Heart right ventricle (tissue), 16 donors: ENCODE measurements around the gene IMPG2. TPM values are rescaled to one million over a fixed set of nuclear protein-coding genes. Genes with fewer than 3 reads are reported as not detected.

Experiments used
- ATAC-seq, 8 donors: fragments of 200-7000 bp; cut with Tn5 transposase; one replicate each; pipeline ENCODE4 v1.9.1; 2020; ENCODE audit warnings: mild to moderate bottlenecking in 8 of 8, moderate library complexity in 8 of 8, moderate number of reproducible peaks in 1 of 8
- DNase-seq, 2 donors: peaks; one replicate each; pipeline ENCODE4 v3.0.0-alpha.2; 2020
- H3K27ac ChIP-seq, 10 donors: fragments of 200-600 bp; sonication (generic) in 2 of 10; one replicate each; pipeline versions ENCODE4 v1.5.0 to v1.8.0; 2020 to 2022; ENCODE audit warnings: mild to moderate bottlenecking in 3 of 10
- H3K27me3 ChIP-seq, 7 donors: fragments of 200-600 bp; one replicate each; pipeline ENCODE4 v1.8.0; 2021 to 2022; ENCODE audit warnings: mild to moderate bottlenecking in 2 of 7
- H3K36me3 ChIP-seq, 9 donors: fragments of 200-600 bp; sonication (generic) in 1 of 9; one replicate each; pipeline versions ENCODE4 v1.5.0 to v1.8.0; 2020 to 2022; ENCODE audit warnings: mild to moderate bottlenecking in 2 of 9
- H3K4me1 ChIP-seq, 9 donors: fragments of 200-600 bp; sonication (generic) in 1 of 9; one replicate each; pipeline versions ENCODE4 v1.5.0 to v1.8.0; 2020 to 2022; ENCODE audit warnings: mild to moderate bottlenecking in 4 of 9
- H3K4me3 ChIP-seq, 10 donors: fragments of 200-600 bp; sonication (generic) in 2 of 10; one replicate each; pipeline versions ENCODE4 v1.5.0 to v1.8.0; 2020 to 2022; ENCODE audit warnings: mild to moderate bottlenecking in 7 of 10, moderate library complexity in 2 of 10
- H3K9me3 ChIP-seq, 11 donors: fragments of 200-600 bp in 10 of 11; sonication (generic) in 2 of 11; one replicate each; pipeline versions ENCODE4 v1.5.0 to v1.8.0; 2013 to 2022; ENCODE audit warnings: mild to moderate bottlenecking in 2 of 11, control low read depth in 1 of 11, moderate library complexity in 1 of 11
- CTCF ChIP-seq, 9 donors: fragments of 200-600 bp; sonication (generic) in 2 of 9; IDR thresholded peaks; one replicate each; pipeline versions ENCODE4 v1.5.0 to v1.8.0; 2021 to 2022; ENCODE audit warnings: antibody characterized with exemption in 9 of 9, mild to moderate bottlenecking in 5 of 9, moderate library complexity in 1 of 9
- WGBS, 2 donors: extraction: QIAGEN DNeasy Blood & Tissue Kit; methylation state at CpG; one replicate each; pipeline ENCODE4 v1.1.7; 2013; ENCODE audit warnings: inconsistent platforms in 1 of 2; 5-methylcytosine and 5-hydroxymethylcytosine counted together
- intact Hi-C, 10 donors: fragments of 100-400 bp; cut with DNase I; formaldehyde crosslinking; loops; one replicate each; pipeline versions ENCODE4 v1.11.1 to v1.14.2; 2022
- polyA plus RNA-seq, 2 donors: library from polyadenylated mRNA; stranded (reverse); fragments of 200-250 nt; gene quantifications; one replicate each; pipeline ENCODE4 v1.2.3, GENCODE V29; 2013
- total RNA-seq, 10 donors: library from RNA; stranded (reverse); fragmentation: NEBNext Ultra II Directional in 3 of 10; extraction: Animal tissue kit (Norgen Biotek cat#: 25700) in 3 of 10; gene quantifications; one replicate each; pipeline versions ENCODE4 v1.2.1 to v1.2.4, GENCODE V29; 2021 to 2023
- donor health status: Arrhythmogenic right ventricular cardiomyopathy.
- donor health status: ischemic (EF 13 %, LVEDD 7.1; RV severe dilation, severe dysfunction).
- donor health status: healthy with polysubstance abuse.
- donor health status: DM: no; HTN: yes; CAD: no.
- donor health status: DM: no; HTN: no; CAD: no.
- donor health status: ischemic (EF 25% LVEDD 6.9; RV normal size, moderate dysfunction).
- donor health status: ischemic (EF 25% LVEDD 5.7; RV mildly dilated, moderate dysfunction).
- donor health status: healthy.
- donor health status: DM: yes; HTN: yes; CAD: no.
- donor health status: Ischemic cardiomyopathy.
- donor health status: ischemic (EF 35%, LVEDD 5.7; RV mildly dilated, moderate dysfunction).
- donor health status: nonischemic (EF 11% LVEDD 7.7; RV severe dilation, severe dysfunction).
- donor health status: DM: yes; HTN: yes; CAD: no.
- donor health status: PGD.
- donor health status: ischemic (EF 29% LVEDD 5.4; RV normal size, mild dysfunction).
- donor health status: nonischemic (EF 23%, LVEDD 6.1; RV moderate dilation, normal function).

The IMPG2 gene
- total and polyA plus RNA-seq, 12 donors, result 0.04 to 0.40 (median 0.21) TPM; not detected in 1

- intact Hi-C loops, result no loop called here
- Histone ChIP-seq H3K4me3 (no peak overlapping the region), H3K4me1 (no peaks in the 10 kb centered on the region), H3K27ac (no peak overlapping the region), H3K27me3 (no peaks in the 10 kb centered on the region), H3K9me3 (peaks cover 0 to 6% (median 0%) of the 10 kb centered on the region in 11 donors), H3K36me3 (no peaks in the 10 kb centered on the region)
- DNase-seq (no peak), ATAC-seq (no peak)
- WGBS, 2 donors, result 83 to 86% methylated on average over 1 of the region's 1 CpG
- TF ChIP-seq CTCF (IDR thresholded peaks at IDR 0.05), result no peak
Measured at GRCh38 chr3:101284757-101285156, 35.6 kb downstream of the IMPG2 start.

DNA sequence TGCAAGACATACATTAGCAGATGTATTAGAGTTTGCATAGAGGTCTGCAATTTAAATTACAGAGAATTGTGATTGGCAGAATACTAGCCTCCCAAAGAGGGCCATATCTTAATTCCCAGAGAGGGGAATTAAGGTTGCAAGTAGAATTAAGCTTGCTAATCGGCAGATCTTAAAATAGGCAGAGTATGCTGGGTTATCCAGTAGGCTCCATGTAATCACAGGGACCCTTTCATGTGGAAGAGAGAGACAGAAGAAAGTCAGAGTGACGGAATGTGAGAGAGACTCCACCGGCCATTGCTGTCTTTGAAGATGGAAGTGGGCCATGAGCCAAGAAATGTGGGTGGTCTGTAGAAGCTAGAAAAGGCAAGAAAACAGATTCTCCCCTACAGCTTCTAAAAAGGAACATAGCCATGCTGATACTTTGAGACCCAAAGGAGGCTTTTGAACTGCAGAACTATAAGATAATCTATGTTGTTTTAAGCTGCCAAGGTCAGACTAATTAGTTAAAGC, 38.8 kb downstream of the IMPG2 start:
- 46 to 49% methylated on average over 3 of the region's 3 CpGs for WGBS, 2 donors
- Histone ChIP-seq H3K27ac (no peak overlapping the region), H3K9me3 (no peaks in the 10 kb centered on the region), H3K27me3 (no peaks in the 10 kb centered on the region), H3K4me3 (no peak overlapping the region), H3K4me1 (no peaks in the 10 kb centered on the region), H3K36me3 (no peaks in the 10 kb centered on the region)
- ATAC-seq (no peak), DNase-seq (no peak)
- TF ChIP-seq CTCF (IDR thresholded peaks at IDR 0.05), result no peak
- intact Hi-C loops, result no loop called here

DNA sequence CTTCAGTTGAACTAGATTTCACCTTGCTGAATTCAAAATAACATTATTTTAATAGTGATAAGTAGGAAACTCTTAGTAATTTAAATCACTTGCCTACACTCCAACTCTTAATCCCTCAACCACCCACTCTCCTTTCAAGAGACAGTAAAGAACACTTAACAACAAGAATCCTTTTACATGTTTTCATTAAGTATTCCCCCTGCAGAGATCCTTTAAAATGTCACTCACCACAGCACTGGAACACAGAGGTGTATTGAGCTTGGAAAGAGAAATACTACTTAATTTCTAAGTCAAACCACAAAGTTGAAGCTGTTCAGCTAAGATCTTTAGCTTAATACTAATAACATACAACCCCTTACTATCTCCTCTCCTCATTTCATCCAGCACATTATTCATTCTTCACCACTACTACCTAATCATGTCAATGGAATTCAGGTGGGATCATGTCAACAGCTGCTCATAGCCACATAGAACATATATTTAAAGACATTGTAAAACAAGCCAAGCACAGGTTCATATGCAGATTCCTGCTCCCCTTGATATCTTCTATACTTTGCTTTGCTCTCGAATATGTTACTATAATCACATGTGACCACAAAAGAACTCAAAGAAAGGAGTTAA, 40.5 kb downstream of the IMPG2 start:
- ATAC-seq (no peak), DNase-seq (no peak)
- 76 to 80% methylated on average over 1 of the region's 1 CpG for WGBS, 2 donors
- Histone ChIP-seq H3K27me3 (no peaks in the 10 kb centered on the region), H3K4me3 (no peak overlapping the region), H3K27ac (no peak overlapping the region), H3K36me3 (peaks cover 0 to 9% (median 0%) of the 10 kb centered on the region in 9 donors), H3K4me1 (no peaks in the 10 kb centered on the region), H3K9me3 (no peaks in the 10 kb centered on the region)
- intact Hi-C loops, result no loop called here
- TF ChIP-seq CTCF (IDR thresholded peaks at IDR 0.05), result no peak

- no peak overlapping the region for H3K27ac ChIP-seq
Measured at GRCh38 chr3:101279162-101279561, 41.2 kb downstream of the IMPG2 start.

More at GRCh38 chr3:101279162-101279561, 41.2 kb downstream of the IMPG2 start:
- Histone ChIP-seq H3K36me3 (peaks cover 0 to 12% (median 0%) of the 10 kb centered on the region in 9 donors), H3K4me3 (no peak overlapping the region), H3K4me1 (no peaks in the 10 kb centered on the region), H3K27me3 (no peaks in the 10 kb centered on the region), H3K9me3 (no peaks in the 10 kb centered on the region)
- no peak for TF ChIP-seq CTCF (IDR thresholded peaks at IDR 0.05)
- intact Hi-C loops, result no loop called here
- no peak for ATAC-seq
- DNase-seq, result no peak
